Gastrocnemius medialis (tissue), 4 donors: ENCODE data around the gene SLC34A2.

Experiments
- CTCF ChIP-seq, 5 experiments: fragments of 450-650 bp in 3 of 5; fragments of 200-600 bp in 2 of 5; sonication (generic) in 2 of 5; IDR thresholded peaks in 4 of 5; conservative IDR thresholded peaks in 1 of 5; 1 replicate in 4 of 5; 2 replicates in 1 of 5; pipeline ENCODE4 v1.5.1; 2016 to 2019; ENCODE audit warnings: antibody characterized with exemption in 5 of 5, mild to moderate bottlenecking in 3 of 5, moderate library complexity in 3 of 5
- POLR2A ChIP-seq, 2 donors: fragments of 450-650 bp; IDR thresholded peaks; one replicate each; pipeline ENCODE4 v1.6.1; 2017; ENCODE audit warnings: antibody characterized with exemption in 2 of 2, mild to moderate bottlenecking in 2 of 2, moderate library complexity in 2 of 2

DNA sequence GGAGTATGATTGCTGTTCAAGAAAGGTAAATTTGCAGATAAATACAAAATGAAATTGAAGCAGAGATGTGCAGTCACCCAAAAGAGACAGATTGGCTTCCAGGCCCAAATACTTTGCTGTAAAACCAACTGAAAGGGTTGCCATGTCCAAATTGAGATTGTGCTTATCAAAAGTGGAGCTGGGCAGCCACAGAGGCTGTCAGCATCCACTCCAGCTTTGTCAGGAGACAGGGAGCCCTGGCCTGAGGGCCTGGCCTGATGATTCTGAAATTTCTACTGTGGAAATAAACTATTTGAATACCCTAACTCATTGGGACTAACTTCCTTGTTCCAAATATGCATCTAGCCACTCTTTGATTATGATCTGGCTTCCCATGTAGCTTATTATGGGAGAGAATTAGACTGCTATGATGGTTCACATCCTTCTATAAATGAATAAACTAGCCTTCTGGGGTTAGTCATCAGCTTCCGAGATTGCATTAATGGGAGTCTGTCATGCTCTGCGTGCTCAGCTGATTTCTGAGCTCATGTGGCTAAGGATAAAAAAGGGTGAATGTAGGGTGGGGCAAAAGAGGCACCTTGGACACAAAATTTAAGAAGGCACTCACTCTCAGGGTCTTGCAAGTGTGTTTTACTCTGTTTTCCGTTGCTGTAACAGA lies 48.2 kb downstream of the SLC34A2 start:
- no peak for TF ChIP-seq CTCF (IDR thresholded peaks at IDR 0.05 in 4 of 5, conservative IDR thresholded peaks at IDR 0.05 in 1 of 5)
- TF ChIP-seq POLR2A (IDR thresholded peaks at IDR 0.05), result no peak
